Measurements from ENCODE around the gene ADGRG6.

GRCh38 chr6:142306736-142307135, 4.9 kb downstream of the ADGRG6 start:
- no peak for TF ChIP-seq POLR2A (IDR thresholded peaks at IDR 0.05; ENCODE audit: low read length)
- no peak for TF ChIP-seq GATA1 (IDR thresholded peaks at IDR 0.05; ENCODE audit: low read depth, low read length)
